Measurements from ENCODE around the gene CAVIN4.
A peak's percentile ranks its signal among the peaks of the same experiment; 100 is the strongest.

CAVIN4 gene

GRCh38 chr9:100577776-100578448 lies at the start of gene CAVIN4:
TSS of gene CAVIN4 (plus strand) at chr9:100578079. CDS start at chr9:100578144, 65 bp downstream.
- DNase-seq (ENCODE audit: low spot score in 2 of 2) (no peak), ATAC-seq (no peak)
- no peak within 1 kb of the TSS for H3K4me3 Mint-ChIP-seq

GRCh38 chr9:100534401-100534800 lies 43.5 kb upstream of the CAVIN4 start:
- Mint-ChIP-seq H3K4me1 (no peaks in the 10 kb centered on the region), H3K9me3 (no peaks in the 10 kb centered on the region), H3K27ac (no peak overlapping the region), H3K4me3 (no peak overlapping the region), H3K36me3 (no peaks in the 10 kb centered on the region)
- ATAC-seq (no peak), DNase-seq (ENCODE audit: low spot score in 2 of 2) (no peak)

More at GRCh38 chr9:100577776-100578448, at the start of gene CAVIN4:
- no peaks in the 10 kb centered on the region for H3K4me1 Mint-ChIP-seq
- no peaks in the 10 kb centered on the region for H3K36me3 Mint-ChIP-seq
- no peaks in the 10 kb centered on the region for H3K9me3 Mint-ChIP-seq
- H3K27ac Mint-ChIP-seq: no peak within 1 kb of the TSS

- H3K36me3 Mint-ChIP-seq: no peaks in the 10 kb centered on the region
- no peak for ATAC-seq
- H3K4me1 Mint-ChIP-seq: no peaks in the 10 kb centered on the region
- DNase-seq (ENCODE audit: low spot score in 2 of 2): no peak
- no peak overlapping the region for H3K27ac Mint-ChIP-seq
- no peaks in the 10 kb centered on the region for H3K9me3 Mint-ChIP-seq
- no peak overlapping the region for H3K4me3 Mint-ChIP-seq
These were observed 37.6 kb upstream of the CAVIN4 start for GRCh38 chr9:100540327-100540726.

- DNase-seq (ENCODE audit: low spot score in 2 of 2): no peak
- Mint-ChIP-seq H3K4me1 (no peaks in the 10 kb centered on the region), H3K36me3 (no peaks in the 10 kb centered on the region), H3K4me3 (no peak overlapping the region), H3K9me3 (no peaks in the 10 kb centered on the region), H3K27ac (no peak overlapping the region)
- ATAC-seq: no peak
These were observed 28.8 kb upstream of the CAVIN4 start for GRCh38 chr9:100549048-100549447.

GRCh38 chr9:100554935-100555401 lies 22.9 kb upstream of the CAVIN4 start:
- no peaks in the 10 kb centered on the region for H3K36me3 Mint-ChIP-seq
- no peaks in the 10 kb centered on the region for H3K9me3 Mint-ChIP-seq
- no peak overlapping the region for H3K4me3 Mint-ChIP-seq
- no peaks in the 10 kb centered on the region for H3K4me1 Mint-ChIP-seq
- no peak for DNase-seq (ENCODE audit: low spot score in 2 of 2)
- no peak for ATAC-seq
- H3K27ac Mint-ChIP-seq: no peak overlapping the region

GRCh38 chr9:100555471-100555870 lies 22.4 kb upstream of the CAVIN4 start:
- Mint-ChIP-seq H3K36me3 (no peaks in the 10 kb centered on the region), H3K9me3 (no peaks in the 10 kb centered on the region), H3K4me1 (no peaks in the 10 kb centered on the region), H3K4me3 (no peak overlapping the region), H3K27ac (no peak overlapping the region)
- DNase-seq (ENCODE audit: low spot score in 2 of 2) (no peak), ATAC-seq (no peak)

- H3K4me3 Mint-ChIP-seq: no peak overlapping the region
- no peak overlapping the region for H3K27ac Mint-ChIP-seq
- DNase-seq (ENCODE audit: low spot score in 2 of 2) (no peak), ATAC-seq (no peak)
- no peaks in the 10 kb centered on the region for H3K4me1 Mint-ChIP-seq
- no peaks in the 10 kb centered on the region for H3K36me3 Mint-ChIP-seq
- H3K9me3 Mint-ChIP-seq: no peaks in the 10 kb centered on the region
These were observed 20.8 kb upstream of the CAVIN4 start for GRCh38 chr9:100557053-100557452.

GRCh38 chr9:100561256-100561655 lies 16.6 kb upstream of the CAVIN4 start:
- H3K9me3 Mint-ChIP-seq: no peaks in the 10 kb centered on the region
- no peak overlapping the region for H3K27ac Mint-ChIP-seq
- DNase-seq (ENCODE audit: low spot score in 2 of 2): no peak
- no peaks in the 10 kb centered on the region for H3K36me3 Mint-ChIP-seq
- ATAC-seq: no peak
- H3K4me1 Mint-ChIP-seq: no peaks in the 10 kb centered on the region
- H3K4me3 Mint-ChIP-seq: no peak overlapping the region

GRCh38 chr9:100567856-100568255 lies 10.0 kb upstream of the CAVIN4 start:
- H3K4me1 Mint-ChIP-seq: no peaks in the 10 kb centered on the region
- H3K36me3 Mint-ChIP-seq: no peaks in the 10 kb centered on the region
- DNase-seq (ENCODE audit: low spot score in 2 of 2) (no peak), ATAC-seq (no peak)
- no peak overlapping the region for H3K4me3 Mint-ChIP-seq
- no peak overlapping the region for H3K27ac Mint-ChIP-seq
- no peaks in the 10 kb centered on the region for H3K9me3 Mint-ChIP-seq

- H3K27ac Mint-ChIP-seq: no peak overlapping the region
- no peaks in the 10 kb centered on the region for H3K36me3 Mint-ChIP-seq
- DNase-seq (ENCODE audit: low spot score in 2 of 2) (no peak), ATAC-seq (no peak)
- H3K4me1 Mint-ChIP-seq: no peaks in the 10 kb centered on the region
- no peaks in the 10 kb centered on the region for H3K9me3 Mint-ChIP-seq
- H3K4me3 Mint-ChIP-seq: no peak overlapping the region
These were observed 4.1 kb upstream of the CAVIN4 start for GRCh38 chr9:100573655-100574260.

GRCh38 chr9:100575006-100575405 lies 2.9 kb upstream of the CAVIN4 start:
- H3K9me3 Mint-ChIP-seq: no peaks in the 10 kb centered on the region
- no peak for DNase-seq (ENCODE audit: low spot score in 2 of 2)
- no peaks in the 10 kb centered on the region for H3K36me3 Mint-ChIP-seq
- ATAC-seq: no peak
- H3K27ac Mint-ChIP-seq: no peak overlapping the region
- H3K4me1 Mint-ChIP-seq: no peaks in the 10 kb centered on the region
- H3K4me3 Mint-ChIP-seq: no peak overlapping the region

GRCh38 chr9:100575765-100576386 lies 2.0 kb upstream of the CAVIN4 start:
- H3K27ac Mint-ChIP-seq: no peak overlapping the region
- DNase-seq (ENCODE audit: low spot score in 2 of 2): no peak
- H3K36me3 Mint-ChIP-seq: no peaks in the 10 kb centered on the region
- peak; percentile 42 for ATAC-seq
- H3K4me3 Mint-ChIP-seq: no peak overlapping the region
- no peaks in the 10 kb centered on the region for H3K9me3 Mint-ChIP-seq
- no peaks in the 10 kb centered on the region for H3K4me1 Mint-ChIP-seq

- no peak overlapping the region for H3K4me3 Mint-ChIP-seq
- H3K27ac Mint-ChIP-seq: no peak overlapping the region
- H3K9me3 Mint-ChIP-seq: no peaks in the 10 kb centered on the region
- H3K36me3 Mint-ChIP-seq: no peaks in the 10 kb centered on the region
- ATAC-seq (no peak), DNase-seq (ENCODE audit: low spot score in 2 of 2) (no peak)
- no peaks in the 10 kb centered on the region for H3K4me1 Mint-ChIP-seq
These were observed 731 bp downstream of the CAVIN4 start for GRCh38 chr9:100578610-100579009.

- no peaks in the 10 kb centered on the region for H3K4me1 Mint-ChIP-seq
- no peak for DNase-seq (ENCODE audit: low spot score in 2 of 2)
- H3K27ac Mint-ChIP-seq: no peak overlapping the region
- H3K4me3 Mint-ChIP-seq: no peak overlapping the region
- H3K36me3 Mint-ChIP-seq: no peaks in the 10 kb centered on the region
- no peaks in the 10 kb centered on the region for H3K9me3 Mint-ChIP-seq
- no peak for ATAC-seq
These were observed 1.8 kb downstream of the CAVIN4 start for GRCh38 chr9:100579665-100580064.

- H3K27ac Mint-ChIP-seq: no peak overlapping the region
- no peaks in the 10 kb centered on the region for H3K9me3 Mint-ChIP-seq
- ATAC-seq (no peak), DNase-seq (ENCODE audit: low spot score in 2 of 2) (no peak)
- H3K4me1 Mint-ChIP-seq: no peaks in the 10 kb centered on the region
- no peaks in the 10 kb centered on the region for H3K36me3 Mint-ChIP-seq
- no peak overlapping the region for H3K4me3 Mint-ChIP-seq
These were observed 2.4 kb downstream of the CAVIN4 start for GRCh38 chr9:100580257-100580656.

GRCh38 chr9:100581081-100581480 lies 3.2 kb downstream of the CAVIN4 start:
- H3K9me3 Mint-ChIP-seq: no peaks in the 10 kb centered on the region
- no peaks in the 10 kb centered on the region for H3K36me3 Mint-ChIP-seq
- ATAC-seq (no peak), DNase-seq (ENCODE audit: low spot score in 2 of 2) (no peak)
- no peaks in the 10 kb centered on the region for H3K4me1 Mint-ChIP-seq
- no peak overlapping the region for H3K4me3 Mint-ChIP-seq
- no peak overlapping the region for H3K27ac Mint-ChIP-seq
